OCI-M2 (cell line): ENCODE measurements around the gene WDR55.
"Not testable (repeated sequence)": the region's sequence is repeated elsewhere in the genome, so short reads cannot be mapped to it uniquely, and the experiment has no call there.

Source experiments
- DNase-seq: peaks from one replicate; lab custom pipeline; 2025; ENCODE audit not compliant: unreplicated experiment; lab: John Stamatoyannopoulos, UW

Gene WDR55

DNA sequence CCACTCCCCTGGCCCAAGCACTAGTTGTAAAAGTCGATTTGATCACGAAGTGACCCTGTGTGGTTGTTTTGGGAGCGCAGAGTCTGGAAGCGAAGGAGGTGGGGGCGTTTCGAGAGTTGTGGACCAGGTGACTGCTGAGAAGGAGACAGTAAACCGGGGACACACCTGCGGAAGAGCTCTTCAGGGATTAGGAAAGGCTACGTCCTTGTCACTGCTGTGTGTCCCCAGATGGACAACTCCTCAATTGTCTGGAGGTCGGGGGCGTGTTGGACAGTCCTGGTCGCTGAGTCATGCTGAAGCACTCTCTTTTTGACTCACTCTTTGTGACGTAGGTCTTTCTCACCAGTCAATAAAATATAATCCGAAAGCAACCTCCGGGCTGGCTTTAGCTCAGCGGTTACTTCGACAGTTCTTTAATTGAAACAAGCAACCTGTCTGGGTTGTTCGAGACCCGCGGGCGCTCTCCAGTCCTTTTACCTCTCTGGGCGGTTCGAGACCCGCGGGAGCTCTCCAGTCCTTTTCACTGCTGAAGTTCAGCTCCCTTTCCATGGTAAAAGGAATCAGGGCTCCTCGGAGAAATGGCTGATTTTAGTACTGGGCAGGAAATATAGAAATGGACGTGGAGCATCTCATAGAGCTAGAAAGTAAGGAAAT lies 46.3 kb downstream of the WDR55 start:
- DNase-seq = peak; percentile 74

DNA sequence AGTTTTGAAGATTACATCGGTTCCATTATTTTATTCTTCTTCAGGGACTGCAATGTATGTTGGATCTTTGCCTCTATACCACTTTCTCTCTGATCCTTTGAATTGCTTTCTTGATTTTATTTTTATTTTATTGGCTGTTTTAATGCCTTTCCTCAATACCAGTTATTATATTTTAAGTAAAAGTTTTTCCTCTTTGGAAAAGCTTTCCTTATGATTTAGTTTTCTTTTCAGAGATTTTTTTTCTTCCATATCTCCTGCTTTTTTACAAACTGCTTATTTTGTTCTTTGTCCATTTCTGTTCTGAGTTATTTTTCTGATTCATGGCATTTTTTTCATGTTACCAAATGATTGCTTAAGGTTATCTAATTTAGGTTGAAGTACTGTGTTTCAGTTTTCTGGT lies 47.1 kb downstream of the WDR55 start:
- no peak for DNase-seq

DNA sequence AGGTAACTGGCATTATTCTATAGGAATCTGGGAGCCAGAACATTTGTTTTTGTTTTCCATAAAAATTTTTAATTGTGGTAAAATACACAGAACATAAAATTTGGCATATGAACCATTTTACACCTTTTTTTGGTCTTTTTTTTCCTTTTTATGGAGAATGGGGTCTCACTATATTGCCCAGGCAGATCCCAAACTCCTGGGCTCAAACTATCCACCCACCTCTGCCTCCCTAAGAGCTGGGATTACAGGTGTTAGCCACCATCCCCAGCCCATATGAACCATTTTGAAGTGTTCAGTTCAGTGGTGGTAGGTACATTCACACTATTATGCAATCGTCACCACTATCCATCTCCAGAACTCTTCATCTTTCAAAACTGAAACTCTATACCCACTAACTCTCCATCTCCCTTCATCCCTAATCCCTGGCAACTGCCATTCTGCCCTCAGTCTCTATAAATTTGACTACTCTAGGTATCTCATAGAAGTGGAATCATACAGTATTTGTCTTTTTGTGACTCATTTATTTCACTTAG lies 48.9 kb downstream of the WDR55 start:
- no peak for DNase-seq

DNA sequence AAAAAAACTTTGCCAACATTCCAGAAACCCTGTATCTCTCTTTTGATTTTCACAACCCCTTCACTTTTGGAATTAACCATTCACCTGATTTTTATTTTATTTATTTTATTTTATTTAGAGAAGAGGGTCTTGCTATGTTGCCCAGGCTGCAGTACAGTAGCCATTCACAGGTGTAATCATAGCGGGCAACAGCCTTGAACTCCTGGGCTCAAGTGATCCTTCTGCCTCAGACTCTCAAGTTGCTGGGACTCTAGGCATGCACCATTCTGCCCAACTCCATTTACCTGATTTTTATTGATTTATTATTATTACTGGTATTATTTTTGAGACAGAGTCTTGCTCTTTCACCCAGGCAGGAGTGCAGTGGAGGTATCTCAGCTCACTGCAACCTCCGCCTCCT lies 51.5 kb downstream of the WDR55 start:
- DNase-seq = not testable (repeated sequence)

DNA sequence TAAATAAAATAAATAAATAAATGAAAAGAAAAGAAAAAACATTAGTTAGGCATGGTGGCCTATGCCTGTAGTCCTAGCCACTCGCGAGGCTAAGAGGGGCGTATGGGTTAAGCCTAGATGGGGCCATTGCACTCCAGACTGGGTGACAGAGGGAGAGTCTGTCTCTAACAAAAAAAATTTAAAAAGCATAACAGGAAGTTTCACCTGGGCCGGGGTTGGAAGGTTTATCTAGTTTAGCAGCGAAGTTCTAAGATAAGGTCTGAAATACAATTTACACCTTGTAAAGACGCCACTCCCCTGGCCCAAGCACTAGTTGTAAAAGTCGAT lies 53.5 kb downstream of the WDR55 start:
- no peak for DNase-seq

DNA sequence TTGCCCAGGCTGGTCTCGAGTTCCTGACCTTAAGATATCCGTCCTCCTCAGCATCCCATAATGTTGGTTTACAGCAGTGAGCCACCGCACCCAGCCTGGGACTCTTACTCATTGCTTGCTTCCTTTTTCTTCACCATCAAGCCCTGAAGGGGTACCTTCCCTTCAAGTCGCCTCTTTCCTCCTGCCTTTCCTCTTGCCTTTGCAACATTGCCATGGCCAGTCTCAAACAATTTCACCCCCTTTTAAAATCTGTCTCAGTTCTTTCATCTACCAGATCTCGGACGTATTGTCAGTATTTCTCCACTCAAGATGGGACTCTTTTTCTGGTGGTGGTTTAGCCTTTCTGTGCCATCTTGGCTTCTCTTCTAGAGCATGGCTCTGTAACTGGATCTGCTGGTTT lies 56.0 kb downstream of the WDR55 start:
- not testable (repeated sequence) for DNase-seq

DNA sequence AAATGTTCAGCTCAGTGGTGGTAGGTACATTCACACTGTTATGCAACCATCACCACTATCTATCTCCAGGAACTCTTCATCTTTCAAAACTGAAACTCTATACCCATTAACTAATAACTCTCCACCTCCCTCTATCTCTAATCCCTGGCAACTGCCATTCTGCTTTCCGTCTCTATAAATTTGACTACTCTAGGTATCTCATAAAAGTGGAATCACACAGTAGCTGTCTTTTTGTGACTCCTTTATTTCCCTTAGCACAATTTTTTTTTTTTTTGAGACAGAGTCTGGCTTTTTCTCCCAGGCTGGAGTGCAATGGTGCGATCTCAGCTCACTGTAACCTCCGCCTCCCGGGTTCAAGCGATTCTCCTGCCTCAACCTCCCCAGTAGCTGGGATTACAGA lies 56.7 kb downstream of the WDR55 start:
- not testable (repeated sequence) for DNase-seq
